ENCODE results near the gene PLA2G4E. TPM values are rescaled to one million over a fixed set of nuclear protein-coding genes. Genes with fewer than 3 reads are reported as not detected.

The PLA2G4E gene
- total and polyA plus RNA-seq, 2 of the 13 experiments (the other 11 are each of a cell fraction or from before 2014, with no cell fraction given) = not detected

DNA sequence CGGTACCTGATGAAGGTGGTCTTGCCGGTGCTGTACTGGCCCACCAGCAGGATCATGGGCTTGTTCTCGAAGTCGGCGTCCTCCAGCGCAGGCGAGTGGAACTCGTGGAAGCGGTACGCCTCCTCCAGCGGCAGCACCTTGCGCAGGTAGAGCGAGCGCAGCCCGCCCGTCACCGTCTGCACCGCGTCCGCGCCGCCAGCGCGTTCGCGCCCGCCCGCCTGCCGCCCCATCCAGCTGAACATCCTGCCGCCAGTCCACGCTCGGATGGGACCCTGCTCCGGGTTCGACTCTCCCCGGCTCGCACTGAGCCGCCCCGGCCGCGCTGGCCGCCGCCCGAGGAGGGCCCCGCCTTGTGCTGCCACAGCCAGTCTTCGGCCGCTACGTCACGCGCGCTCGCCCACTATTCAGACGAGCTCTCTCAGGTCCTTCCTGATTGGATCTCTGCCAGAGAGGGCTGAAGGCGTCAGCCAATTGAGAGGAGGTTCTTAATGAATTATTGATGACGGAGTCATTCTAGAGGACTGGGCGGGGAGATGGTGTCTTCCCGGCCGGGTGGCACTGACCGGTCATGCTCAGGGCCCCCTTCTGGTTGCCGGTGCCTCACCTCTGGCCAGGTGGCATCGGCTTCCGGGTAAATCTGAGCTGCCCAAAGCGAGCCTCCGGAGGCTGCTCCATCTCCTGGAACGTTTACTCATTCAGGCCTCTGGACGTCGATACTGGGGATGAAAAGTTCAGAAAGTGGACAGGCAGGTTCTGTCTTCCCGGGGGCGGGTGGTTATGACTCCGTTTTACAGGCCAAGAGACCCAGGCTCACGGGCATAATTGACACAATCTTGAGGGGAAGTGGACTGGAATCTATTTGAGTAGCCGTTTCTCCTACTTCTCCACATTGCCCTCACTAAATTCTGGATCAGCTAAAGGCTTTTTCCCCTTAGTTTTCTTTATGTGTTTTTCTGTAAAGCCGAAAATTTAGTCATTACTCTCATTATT, 48.3 kb downstream of the PLA2G4E start, which contains the start of gene EHD4 (continued):
- TF ChIP-seq, protein P1, sequence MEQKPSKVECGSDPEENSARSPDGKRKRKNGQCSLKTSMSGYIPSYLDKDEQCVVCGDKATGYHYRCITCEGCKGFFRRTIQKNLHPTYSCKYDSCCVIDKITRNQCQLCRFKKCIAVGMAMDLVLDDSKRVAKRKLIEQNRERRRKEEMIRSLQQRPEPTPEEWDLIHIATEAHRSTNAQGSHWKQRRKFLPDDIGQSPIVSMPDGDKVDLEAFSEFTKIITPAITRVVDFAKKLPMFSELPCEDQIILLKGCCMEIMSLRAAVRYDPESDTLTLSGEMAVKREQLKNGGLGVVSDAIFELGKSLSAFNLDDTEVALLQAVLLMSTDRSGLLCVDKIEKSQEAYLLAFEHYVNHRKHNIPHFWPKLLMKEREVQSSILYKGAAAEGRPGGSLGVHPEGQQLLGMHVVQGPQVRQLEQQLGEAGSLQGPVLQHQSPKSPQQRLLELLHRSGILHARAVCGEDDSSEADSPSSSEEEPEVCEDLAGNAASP (CRISPR knock-in tag; IDR thresholded peaks at IDR 0.05; ENCODE audit: borderline replicate concordance) = no peak
- TF ChIP-seq ZFP62 (CRISPR knock-in tag; IDR thresholded peaks at IDR 0.05) (no peak), JUNB (CRISPR knock-in tag; IDR thresholded peaks at IDR 0.05; ENCODE audit: borderline replicate concordance) (no peak), HDAC2 (CRISPR knock-in tag; IDR thresholded peaks at IDR 0.05) (peak; percentile 26; the same call in 1 of the 2 replicates), KDM3A (CRISPR knock-in tag; IDR thresholded peaks at IDR 0.05; ENCODE audit: low read depth) (no peak; the same call in 1 of the 2 replicates), SP4 (CRISPR knock-in tag; IDR thresholded peaks at IDR 0.05) (peak; percentile 88), STAG1 (CRISPR knock-in tag; IDR thresholded peaks at IDR 0.05) (peak; percentile 21; the same call in 1 of the 2 replicates), SRSF9 (IDR thresholded peaks at IDR 0.05; ENCODE audit: borderline replicate concordance, insufficient read depth, low read depth, low read length, poor library complexity, severe bottlenecking) (no peak), CHD2 (IDR thresholded peaks at IDR 0.05; ENCODE audit: low read depth, low read length) (no peak), NFIC (IDR thresholded peaks at IDR 0.05; ENCODE audit: low read length) (no peak), ARNT (IDR thresholded peaks at IDR 0.05) (no peak), MAFF (IDR thresholded peaks at IDR 0.05; ENCODE audit: low read depth, low read length) (peak; percentile 57), RBM22 (optimal IDR thresholded peaks at IDR 0.05; ENCODE audit: low read length) (no peak), GATAD2A (CRISPR knock-in tag; IDR thresholded peaks at IDR 0.05) (peak; percentile 32; the same call in 1 of the 2 replicates), ZNF777 (CRISPR knock-in tag; IDR thresholded peaks at IDR 0.05) (no peak), ZNF431 (CRISPR knock-in tag; IDR thresholded peaks at IDR 0.05; ENCODE audit: borderline replicate concordance, low read depth) (no peak), ZSCAN30 (CRISPR knock-in tag; IDR thresholded peaks at IDR 0.05) (no peak), HNRNPL (IDR thresholded peaks at IDR 0.05; ENCODE audit: low read depth, low read length) (peak; percentile 96)
- TF ChIP-seq, protein P2, sequence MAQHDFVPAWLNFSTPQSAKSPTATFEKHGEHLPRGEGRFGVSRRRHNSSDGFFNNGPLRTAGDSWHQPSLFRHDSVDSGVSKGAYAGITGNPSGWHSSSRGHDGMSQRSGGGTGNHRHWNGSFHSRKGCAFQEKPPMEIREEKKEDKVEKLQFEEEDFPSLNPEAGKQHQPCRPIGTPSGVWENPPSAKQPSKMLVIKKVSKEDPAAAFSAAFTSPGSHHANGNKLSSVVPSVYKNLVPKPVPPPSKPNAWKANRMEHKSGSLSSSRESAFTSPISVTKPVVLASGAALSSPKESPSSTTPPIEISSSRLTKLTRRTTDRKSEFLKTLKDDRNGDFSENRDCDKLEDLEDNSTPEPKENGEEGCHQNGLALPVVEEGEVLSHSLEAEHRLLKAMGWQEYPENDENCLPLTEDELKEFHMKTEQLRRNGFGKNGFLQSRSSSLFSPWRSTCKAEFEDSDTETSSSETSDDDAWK (CRISPR knock-in tag; IDR thresholded peaks at IDR 0.05) = no peak
- TF ChIP-seq, protein P3, sequence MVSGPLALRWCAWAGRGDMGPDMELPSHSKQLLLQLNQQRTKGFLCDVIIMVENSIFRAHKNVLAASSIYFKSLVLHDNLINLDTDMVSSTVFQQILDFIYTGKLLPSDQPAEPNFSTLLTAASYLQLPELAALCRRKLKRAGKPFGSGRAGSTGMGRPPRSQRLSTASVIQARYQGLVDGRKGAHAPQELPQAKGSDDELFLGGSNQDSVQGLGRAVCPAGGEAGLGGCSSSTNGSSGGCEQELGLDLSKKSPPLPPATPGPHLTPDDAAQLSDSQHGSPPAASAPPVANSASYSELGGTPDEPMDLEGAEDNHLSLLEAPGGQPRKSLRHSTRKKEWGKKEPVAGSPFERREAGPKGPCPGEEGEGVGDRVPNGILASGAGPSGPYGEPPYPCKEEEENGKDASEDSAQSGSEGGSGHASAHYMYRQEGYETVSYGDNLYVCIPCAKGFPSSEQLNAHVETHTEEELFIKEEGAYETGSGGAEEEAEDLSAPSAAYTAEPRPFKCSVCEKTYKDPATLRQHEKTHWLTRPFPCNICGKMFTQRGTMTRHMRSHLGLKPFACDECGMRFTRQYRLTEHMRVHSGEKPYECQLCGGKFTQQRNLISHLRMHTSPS (CRISPR knock-in tag; IDR thresholded peaks at IDR 0.05; ENCODE audit: low read depth) = peak; percentile 92
- TF ChIP-seq, protein P4, sequence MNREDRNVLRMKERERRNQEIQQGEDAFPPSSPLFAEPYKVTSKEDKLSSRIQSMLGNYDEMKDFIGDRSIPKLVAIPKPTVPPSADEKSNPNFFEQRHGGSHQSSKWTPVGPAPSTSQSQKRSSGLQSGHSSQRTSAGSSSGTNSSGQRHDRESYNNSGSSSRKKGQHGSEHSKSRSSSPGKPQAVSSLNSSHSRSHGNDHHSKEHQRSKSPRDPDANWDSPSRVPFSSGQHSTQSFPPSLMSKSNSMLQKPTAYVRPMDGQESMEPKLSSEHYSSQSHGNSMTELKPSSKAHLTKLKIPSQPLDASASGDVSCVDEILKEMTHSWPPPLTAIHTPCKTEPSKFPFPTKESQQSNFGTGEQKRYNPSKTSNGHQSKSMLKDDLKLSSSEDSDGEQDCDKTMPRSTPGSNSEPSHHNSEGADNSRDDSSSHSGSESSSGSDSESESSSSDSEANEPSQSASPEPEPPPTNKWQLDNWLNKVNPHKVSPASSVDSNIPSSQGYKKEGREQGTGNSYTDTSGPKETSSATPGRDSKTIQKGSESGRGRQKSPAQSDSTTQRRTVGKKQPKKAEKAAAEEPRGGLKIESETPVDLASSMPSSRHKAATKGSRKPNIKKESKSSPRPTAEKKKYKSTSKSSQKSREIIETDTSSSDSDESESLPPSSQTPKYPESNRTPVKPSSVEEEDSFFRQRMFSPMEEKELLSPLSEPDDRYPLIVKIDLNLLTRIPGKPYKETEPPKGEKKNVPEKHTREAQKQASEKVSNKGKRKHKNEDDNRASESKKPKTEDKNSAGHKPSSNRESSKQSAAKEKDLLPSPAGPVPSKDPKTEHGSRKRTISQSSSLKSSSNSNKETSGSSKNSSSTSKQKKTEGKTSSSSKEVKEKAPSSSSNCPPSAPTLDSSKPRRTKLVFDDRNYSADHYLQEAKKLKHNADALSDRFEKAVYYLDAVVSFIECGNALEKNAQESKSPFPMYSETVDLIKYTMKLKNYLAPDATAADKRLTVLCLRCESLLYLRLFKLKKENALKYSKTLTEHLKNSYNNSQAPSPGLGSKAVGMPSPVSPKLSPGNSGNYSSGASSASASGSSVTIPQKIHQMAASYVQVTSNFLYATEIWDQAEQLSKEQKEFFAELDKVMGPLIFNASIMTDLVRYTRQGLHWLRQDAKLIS (CRISPR knock-in tag; IDR thresholded peaks at IDR 0.05) = no peak

Data from HepG2 (cell line).